ENCODE results near the gene SORCS3.
"Not testable (repeated sequence)": the region's sequence is repeated elsewhere in the genome, so short reads cannot be mapped to it uniquely, and the experiment has no call there.

Gene SORCS3

GRCh38 chr10:104703262-104703661 is 62.2 kb downstream of the SORCS3 start:
- not testable (repeated sequence) for DNase-seq

GRCh38 chr10:104706886-104707285 is 65.8 kb downstream of the SORCS3 start:
- no peak for DNase-seq

DNA sequence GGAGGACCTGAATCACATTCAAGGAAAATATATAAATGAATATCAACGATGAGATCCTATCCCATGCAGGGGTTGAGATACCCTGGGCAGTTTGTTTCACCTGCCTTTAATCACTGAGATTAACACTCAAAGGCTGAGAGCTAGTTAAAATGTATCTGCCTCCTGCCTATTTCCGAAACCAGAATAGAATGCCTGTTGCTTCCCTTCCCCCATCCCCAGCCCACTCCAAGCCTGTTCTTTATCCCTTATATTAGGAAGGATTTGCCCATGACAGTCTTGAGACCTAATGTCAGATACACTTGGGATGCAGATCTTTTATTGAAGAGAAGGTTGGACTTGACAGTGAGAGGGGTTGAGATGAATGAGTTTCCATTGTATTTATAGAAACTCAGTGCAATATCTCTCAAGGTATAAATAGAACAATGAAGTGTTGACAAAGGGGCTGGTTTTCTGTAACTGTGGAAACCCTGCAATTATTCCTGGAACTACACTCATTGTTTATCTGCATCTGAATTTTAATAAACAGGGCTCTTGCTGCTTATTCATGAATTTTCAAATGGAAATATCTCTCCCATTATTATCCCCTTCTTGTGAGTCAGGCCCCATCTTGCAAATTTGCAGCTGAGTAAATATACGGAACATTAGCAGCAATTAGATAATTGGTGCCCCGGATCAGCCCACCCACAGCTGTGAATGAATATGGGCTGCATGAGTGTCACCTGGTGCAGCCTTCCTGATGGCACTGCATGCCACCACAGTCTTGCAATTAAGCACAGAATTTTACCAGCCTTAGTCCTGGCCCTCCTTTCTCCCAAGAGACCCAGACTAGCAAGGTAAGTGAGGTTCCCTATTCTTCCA is 66.7 kb downstream of the SORCS3 start:
- no peak for DNase-seq

DNA sequence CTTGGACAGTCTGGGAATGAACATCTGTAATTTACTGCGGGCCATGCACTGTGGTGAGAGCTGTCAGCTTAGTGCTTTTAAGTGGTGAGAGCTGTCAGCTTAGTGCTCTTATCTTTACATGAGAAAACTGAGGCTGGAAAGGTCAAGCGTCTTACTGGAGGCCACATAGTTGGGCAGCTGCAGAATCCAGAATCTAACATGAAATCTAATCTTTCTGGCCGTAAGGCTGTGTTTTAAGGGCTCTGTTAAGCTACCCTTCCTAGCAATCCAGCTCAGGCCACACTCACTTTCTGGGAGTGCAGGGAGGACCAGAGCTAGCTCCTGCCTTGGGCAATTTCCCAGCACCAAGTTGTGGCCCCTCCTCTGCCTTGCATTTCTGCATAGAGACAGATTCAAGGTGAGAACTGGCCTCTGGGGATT is 70.2 kb downstream of the SORCS3 start:
- DNase-seq: no peak

GRCh38 chr10:104730593-104730992 is 89.5 kb downstream of the SORCS3 start:
- DNase-seq: not testable (repeated sequence)

DNA sequence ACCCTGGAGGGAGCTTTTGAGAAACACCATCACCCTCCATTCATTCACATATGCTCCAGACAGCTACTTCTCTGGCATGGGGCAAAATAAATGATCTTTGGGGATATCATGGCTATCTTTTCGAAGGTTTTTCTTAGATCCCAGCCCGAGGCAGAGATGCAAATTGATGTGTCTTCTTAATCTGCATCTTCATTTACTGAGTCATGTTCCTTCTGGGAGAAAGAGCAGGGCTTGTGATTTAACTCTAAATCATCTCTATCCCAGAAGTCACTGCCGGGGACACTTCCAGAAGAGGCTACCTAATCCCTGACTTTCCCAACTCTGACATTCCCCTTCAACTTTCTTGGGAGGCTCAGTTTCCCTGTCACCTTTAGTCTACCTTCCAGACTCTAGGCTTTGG is 90.1 kb downstream of the SORCS3 start:
- no peak for DNase-seq

DNA sequence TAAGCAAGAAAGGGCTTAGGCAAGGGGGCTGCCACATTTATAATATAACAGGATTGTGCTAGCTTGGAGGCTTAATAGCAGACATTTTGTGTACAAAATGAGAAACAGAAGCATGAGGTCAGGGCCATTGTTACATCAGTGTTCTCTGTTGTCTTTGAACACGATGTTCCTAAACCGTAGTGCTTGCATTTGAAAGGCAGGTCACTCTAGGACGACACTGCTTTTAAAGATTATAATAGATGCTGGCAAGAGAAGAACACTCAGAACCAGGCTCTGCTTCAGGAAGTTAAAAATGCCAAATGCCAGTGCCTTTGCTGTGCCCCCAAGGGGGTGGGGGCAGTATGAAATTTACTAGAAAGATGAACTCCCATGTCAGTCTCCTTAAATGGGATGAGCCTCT is 91.1 kb downstream of the SORCS3 start:
- no peak for DNase-seq

DNA sequence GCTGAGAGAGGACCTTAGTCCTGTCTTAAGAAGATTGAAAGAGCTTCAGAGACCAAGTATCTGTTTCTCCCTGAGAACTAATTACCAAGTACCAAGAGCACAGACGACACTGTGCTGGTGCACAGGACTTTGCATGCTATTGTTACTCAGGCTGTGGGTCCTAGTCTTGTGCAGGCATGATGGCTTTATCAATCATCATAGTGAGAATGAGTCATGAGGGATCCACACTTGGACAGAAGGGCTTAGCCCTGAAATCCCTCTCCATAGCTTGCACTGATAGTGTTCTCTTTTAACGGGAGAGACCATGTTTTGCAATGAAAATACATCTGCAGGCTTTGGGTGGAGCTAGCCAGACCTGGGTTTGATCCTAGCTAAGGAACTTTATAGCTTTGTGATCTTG is 93.3 kb downstream of the SORCS3 start:
- no peak for DNase-seq

GRCh38 chr10:104735036-104735756 is 94.1 kb downstream of the SORCS3 start:
- no peak for DNase-seq

DNA sequence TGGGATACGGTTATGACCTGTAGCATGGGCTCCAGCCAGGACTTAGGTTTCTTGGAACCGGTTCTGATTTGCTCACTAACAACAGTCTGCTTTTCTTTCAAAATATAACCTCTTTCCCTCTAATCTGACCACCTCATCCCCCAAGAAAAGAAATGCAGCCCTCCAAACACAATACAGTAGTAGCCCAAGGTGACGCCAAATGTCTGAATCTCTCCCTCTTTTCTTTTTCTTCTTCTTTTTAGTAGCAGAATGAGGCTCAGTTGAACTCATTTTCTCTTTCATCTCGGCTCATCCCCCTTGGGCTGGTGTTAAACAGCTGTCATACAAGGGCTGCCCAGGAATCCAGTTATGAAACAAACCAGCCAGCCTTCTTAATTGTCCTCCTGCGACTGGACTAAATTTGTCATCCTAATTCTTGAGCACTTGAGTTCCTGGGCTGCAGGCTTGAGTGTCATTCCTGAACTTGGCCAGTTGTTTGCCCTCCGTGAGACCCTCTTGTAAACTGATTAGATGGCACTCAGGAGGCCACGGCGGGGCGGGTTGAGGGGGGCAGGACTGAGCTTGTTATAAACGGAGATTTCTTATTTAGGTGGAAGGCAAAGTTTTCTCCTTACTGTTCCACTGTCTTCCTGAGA is 94.8 kb downstream of the SORCS3 start:
- DNase-seq: no peak

DNA sequence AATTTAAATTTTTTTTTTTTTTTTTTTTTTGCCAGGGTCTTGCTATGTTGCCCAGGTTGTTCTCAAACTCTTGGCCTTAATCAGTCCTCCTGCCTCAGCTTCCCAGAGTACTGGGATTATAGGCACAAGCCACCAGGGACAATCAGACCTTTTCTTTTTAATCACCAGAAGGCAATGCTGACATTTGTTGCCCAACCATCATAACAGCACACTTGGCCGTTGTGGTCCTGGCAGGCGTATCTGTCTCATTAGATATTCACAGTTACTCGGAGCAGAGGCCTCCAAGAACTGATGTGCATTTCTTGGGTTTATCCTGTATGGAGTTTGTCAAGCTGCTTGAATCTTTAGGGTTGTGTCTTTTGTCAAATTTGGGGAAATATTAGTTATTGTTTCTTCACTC is 100.0 kb downstream of the SORCS3 start:
- DNase-seq: no peak

DNA sequence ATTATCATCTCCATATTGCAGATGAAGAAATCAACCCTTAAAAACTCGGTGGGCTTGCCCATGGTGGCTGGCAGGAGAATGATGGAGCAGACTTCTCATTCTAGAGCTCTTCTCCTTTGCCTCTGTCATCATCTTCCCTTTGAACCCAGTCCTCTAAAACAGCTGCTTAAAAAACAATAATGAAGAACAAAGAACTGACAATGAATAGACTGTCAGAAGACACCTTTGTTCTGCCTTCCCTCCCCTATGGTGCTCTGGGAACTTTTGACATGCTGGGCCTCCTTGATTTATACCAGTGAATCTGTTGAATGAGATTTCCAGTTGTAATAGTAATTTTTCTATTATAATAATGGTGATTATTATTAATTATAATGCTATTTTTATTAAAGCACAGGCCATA is 103.0 kb downstream of the SORCS3 start:
- DNase-seq: no peak

DNA sequence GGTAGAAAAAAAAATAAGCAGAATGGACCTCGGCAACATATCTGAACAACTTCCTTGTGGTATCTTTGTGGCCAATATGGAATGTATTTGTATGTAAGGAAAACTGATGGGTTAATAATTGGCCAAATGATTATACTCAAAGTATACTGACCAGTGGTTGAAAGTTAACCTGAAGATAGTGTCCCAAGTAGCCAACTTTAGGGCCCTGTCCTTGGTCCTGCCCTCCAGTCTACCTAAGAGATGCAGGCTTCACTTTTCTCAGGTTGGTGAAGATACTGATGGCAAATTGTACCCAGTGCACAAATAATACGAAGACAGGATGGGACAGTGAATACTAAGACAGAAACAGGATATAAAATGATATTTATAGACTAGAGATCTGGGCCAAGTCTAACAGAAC is 109.2 kb downstream of the SORCS3 start:
- no peak for DNase-seq

DNA sequence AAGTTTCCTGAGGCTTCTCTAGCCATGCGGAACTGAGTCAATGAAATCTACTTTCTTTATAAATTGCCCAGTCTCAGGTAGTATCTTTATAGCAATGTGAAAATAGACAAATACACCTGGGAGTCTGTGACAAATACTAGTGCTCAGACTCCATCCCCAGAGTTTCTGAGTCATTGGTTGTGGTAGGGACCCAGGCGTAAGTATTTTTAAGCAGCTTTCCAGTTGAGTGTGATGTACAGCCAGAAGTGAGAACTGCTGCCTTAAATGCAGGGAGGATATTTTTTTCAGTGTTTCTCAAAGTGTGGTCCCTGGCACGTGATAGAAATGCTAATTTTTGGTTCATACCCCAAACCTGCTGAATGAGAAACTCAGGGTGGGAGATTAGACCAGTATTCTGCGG is 121.7 kb downstream of the SORCS3 start:
- no peak for DNase-seq

- no peak for DNase-seq
Observed at GRCh38 chr10:104766341-104766740, 125.3 kb downstream of the SORCS3 start.

DNA sequence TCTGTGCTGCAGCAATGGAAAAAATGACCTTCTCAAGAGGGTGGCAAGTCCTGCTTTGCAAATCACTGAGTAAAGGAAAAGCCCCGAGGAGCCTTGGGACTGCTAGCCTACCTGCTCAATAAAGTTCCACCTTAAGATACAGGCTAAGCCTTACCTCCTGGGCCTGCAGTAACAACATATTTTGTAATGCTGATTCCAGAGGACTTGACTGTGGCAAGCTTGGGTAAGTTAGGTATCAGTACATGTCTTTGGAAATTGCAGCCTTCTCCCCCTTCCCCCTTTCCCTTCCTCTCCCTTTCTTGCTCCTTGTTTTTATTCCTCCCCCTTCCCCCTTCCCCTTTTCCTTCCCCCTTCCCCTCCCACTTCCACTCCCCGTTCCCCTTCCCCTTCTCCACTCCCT is 126.2 kb downstream of the SORCS3 start:
- no peak for DNase-seq

DNA sequence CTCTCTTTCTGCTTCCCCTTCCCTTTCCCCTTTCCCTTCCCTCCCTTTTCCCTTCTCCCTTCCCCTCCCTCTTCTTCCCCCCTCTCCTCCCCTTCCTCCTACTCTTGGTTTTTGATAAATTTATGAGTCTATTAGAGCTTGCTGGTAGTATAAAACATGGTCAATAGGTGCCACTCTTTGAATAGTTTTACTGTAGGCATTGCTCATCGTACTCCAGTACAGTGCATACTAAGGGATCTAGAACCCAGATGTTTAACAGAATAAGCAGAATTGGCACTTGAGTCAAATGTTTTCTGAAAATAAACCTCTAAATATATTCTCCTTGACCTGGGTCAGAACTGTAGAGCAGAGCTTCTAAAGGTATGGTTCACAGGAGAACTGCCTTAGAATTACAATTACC is 126.7 kb downstream of the SORCS3 start:
- no peak for DNase-seq

DNA sequence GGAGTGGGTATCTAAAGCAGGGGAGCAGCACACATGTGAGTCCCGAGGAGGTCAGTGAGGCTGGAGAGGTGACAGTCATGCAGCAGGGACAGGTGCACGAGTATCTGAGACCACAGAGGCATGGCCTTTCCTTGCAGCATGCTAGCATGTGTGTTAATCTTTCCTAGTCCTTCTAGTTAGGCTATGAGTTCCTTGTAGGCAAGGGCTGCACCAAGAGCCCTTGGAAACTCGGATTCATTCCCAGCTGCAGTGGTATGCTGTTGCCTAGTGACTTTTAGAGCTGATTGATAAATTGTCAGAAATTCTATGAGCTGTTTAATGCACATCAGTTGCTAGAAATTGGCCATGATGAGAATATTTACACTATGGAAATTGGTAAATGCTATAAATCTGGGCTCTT is 132.0 kb downstream of the SORCS3 start:
- no peak for DNase-seq

DNA sequence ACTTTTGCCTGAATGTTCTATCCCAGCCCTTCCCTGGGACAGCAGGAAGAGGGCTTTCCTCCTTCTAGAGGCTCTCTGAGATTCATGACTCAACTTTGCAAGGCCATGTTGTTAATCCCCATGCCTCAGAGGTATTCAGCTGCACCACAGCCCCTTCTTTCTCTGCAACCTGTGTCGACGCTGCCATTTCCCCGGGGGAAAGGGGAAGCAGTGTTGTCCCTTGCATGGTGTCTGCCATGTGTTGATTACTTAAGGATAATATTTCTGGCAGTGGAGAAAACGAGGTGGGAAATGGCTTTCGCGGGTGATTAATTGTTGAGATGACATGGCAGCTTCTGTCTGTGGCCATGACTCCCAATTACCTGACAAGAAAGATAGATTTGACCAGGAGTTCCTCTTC is 133.1 kb downstream of the SORCS3 start:
- no peak for DNase-seq

GRCh38 chr10:104777086-104777799 is 136.2 kb downstream of the SORCS3 start:
- DNase-seq: no peak

DNA sequence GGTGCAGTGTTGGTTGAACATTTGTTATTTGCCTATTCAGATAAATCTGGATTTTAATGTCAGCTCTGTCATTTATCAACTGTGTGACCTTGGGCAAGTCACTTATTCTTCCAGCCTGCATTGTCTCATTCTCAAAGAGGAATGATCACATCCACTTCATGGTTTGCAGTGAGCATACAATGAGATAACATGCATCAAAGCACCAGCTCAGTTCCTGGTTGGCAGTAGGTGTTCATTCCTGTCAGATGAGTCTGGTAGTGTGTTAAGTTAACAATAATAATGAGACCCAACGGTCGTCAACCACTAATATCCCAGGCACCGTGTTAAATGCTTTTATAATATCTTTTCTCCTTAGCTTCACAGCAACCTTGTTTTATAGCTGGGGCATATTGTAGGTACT is 137.3 kb downstream of the SORCS3 start:
- DNase-seq: no peak

- DNase-seq: no peak
Observed at GRCh38 chr10:104779701-104780100, 138.6 kb downstream of the SORCS3 start.

GRCh38 chr10:104780165-104780564 is 139.1 kb downstream of the SORCS3 start:
- no peak for DNase-seq
